Measurements from ENCODE around the gene COX4I2. TPM values are rescaled to one million over a fixed set of nuclear protein-coding genes. Genes with fewer than 3 reads are reported as not detected.

COX4I2 gene
- total and polyA plus RNA-seq, 2 donors (not counting 1 experiment from before 2014, with no cell fraction given), result not detected

- no peak for DNase-seq
Measured at GRCh38 chr20:31654534-31654933, 16.8 kb downstream of the COX4I2 start.

More at GRCh38 chr20:31654534-31654933, 16.8 kb downstream of the COX4I2 start:
- no peak overlapping the region for H3K4me2 ChIP-seq (replicated peaks; ENCODE audit: low read depth, low read length, poor library complexity, severe bottlenecking)
- H4K20me1 ChIP-seq (ENCODE audit: control insufficient read depth, insufficient read depth, low read length, poor library complexity, severe bottlenecking), result no peaks in the 10 kb centered on the region
- H3K9ac ChIP-seq (ENCODE audit: low read length), result no peak overlapping the region
- ChIA-PET POLR2A (interaction anchor here (0.7 kb wide), 1 partner anchor 198 kb away, joined by 7 read pairs; no protein-coding TSS in a partner anchor), CTCF (interaction anchor here (0.7 to 2.0 kb wide), 4 partner anchors 35 to 74 kb away, joined by 3 to 8 read pairs (median 4); no protein-coding TSS in a partner anchor)
- intact Hi-C loops (cut with micrococcal nuclease), result no loop called here
- no peak overlapping the region for H3K27ac Mint-ChIP-seq
- peaks cover 13% of the 10 kb centered on the region for H3K4me1 Mint-ChIP-seq
- H3K4me3 ChIP-seq (ENCODE audit: control extremely low read depth in 1 of 5, extremely low read depth in 1 of 5, insufficient read depth in 1 of 5, low read depth in 2 of 5, low read length in 4 of 5), result no peak overlapping the region
- H3K4me3 Mint-ChIP-seq, result no peak overlapping the region
- H3K4me1 ChIP-seq (ENCODE audit: control insufficient read depth in 2 of 2, insufficient read depth in 2 of 2, low read length in 2 of 2), result peaks cover 8 to 13% of the 10 kb centered on the region in 2 donors
- H3K79me2 ChIP-seq (ENCODE audit: control insufficient read depth, insufficient read depth, low read length), result no peaks in the 10 kb centered on the region
- H3K9me3 Mint-ChIP-seq (ENCODE audit: insufficient read depth), result no peaks in the 10 kb centered on the region
- no peaks in the 10 kb centered on the region for H3K27me3 ChIP-seq (replicated peaks in 1 of 4; ENCODE audit: control extremely low read depth in 1 of 4, control insufficient read depth in 3 of 4, insufficient read depth in 4 of 4, low read length in 3 of 4)
- H3K27me3 Mint-ChIP-seq, result no peaks in the 10 kb centered on the region
- H2AFZ ChIP-seq (ENCODE audit: insufficient read depth, low read depth, low read length, poor library complexity, severe bottlenecking), result no peak overlapping the region
- TF ChIP-seq EZH2 (IDR thresholded peaks at IDR 0.05; ENCODE audit: borderline replicate concordance, insufficient read depth, low read depth, low read length, poor library complexity, severe bottlenecking), result no peak
- TF ChIP-seq CTCF (IDR thresholded peaks at IDR 0.05), result no peak
- H3K36me3 ChIP-seq (replicated peaks in 1 of 2; ENCODE audit: control extremely low read depth in 1 of 2, control insufficient read depth in 1 of 2, extremely low read depth in 1 of 2, insufficient read depth in 2 of 2, low read length in 1 of 2), result no peaks in the 10 kb centered on the region
- no peaks in the 10 kb centered on the region for H3K9me3 ChIP-seq (ENCODE audit: control extremely low read depth in 1 of 3, control insufficient read depth in 2 of 3, insufficient read depth in 1 of 3, low read length in 2 of 3)
- 83% methylated on average over 1 of the region's 5 CpGs for WGBS (ENCODE audit: insufficient coverage)
- no peak for ATAC-seq (ENCODE audit: low read depth)
- H3K27ac ChIP-seq (ENCODE audit: low read length in 2 of 2), result no peak overlapping the region
